ENCODE data around the gene PROB1. TPM values are rescaled to one million over a fixed set of nuclear protein-coding genes. Genes with fewer than 3 reads are reported as not detected.

PROB1 gene
- total and polyA plus RNA-seq, 11 donors: 18.9 to 63.4 (median 35.8) TPM

- peak within 1 kb of the TSS; percentile 6 to 66 (median 57) for H3K4me3 ChIP-seq
- H3K9me3 ChIP-seq: no peaks in the 10 kb centered on the region
- 0 to 1% (median 0%) methylated on average over 28 to 41 of the region's 41 CpGs for WGBS, 4 donors
- ATAC-seq: peak; percentile 96 to 98 (median 97)
- intact Hi-C loops (cut with DNase I): loop anchor here in 1 of 10 donors (5.0 kb wide), 1 partner anchor 62 kb away; the partner anchor contains the start of gene PAIP2
- no peak for TF ChIP-seq CTCF (IDR thresholded peaks at IDR 0.05)
- peak in 1 of 2 donors; percentile 33 for TF ChIP-seq POLR2A (IDR thresholded peaks at IDR 0.05)
- H3K27ac ChIP-seq: peak within 1 kb of the TSS; percentile 81 to 96 (median 89)
- H3K4me1 ChIP-seq: peaks cover 0 to 28% (median 15%) of the 10 kb centered on the region in 12 donors
- H3K27me3 ChIP-seq: no peaks in the 10 kb centered on the region
- peaks cover 0 to 12% (median 0%) of the 10 kb centered on the region in 9 donors for H3K36me3 ChIP-seq
- peak; percentile 98 to 99 (median 98) for DNase-seq
Observed at GRCh38 chr5:139403787-139404483, 9.0 kb upstream of the PROB1 start, which contains the start of gene SPATA24. Gene SPATA24, minus strand, starts transcription at chr5:139404089. Its CDS starts 29 bp downstream, at chr5:139404060.

- H3K27me3 ChIP-seq: no peaks in the 10 kb centered on the region
- ATAC-seq (peak in 2 of 4 donors; percentile 4 to 13), DNase-seq (no peak)
- no peaks in the 10 kb centered on the region for H3K9me3 ChIP-seq
- peak overlapping the region; percentile 6 to 66 (median 57) for H3K4me3 ChIP-seq
- peaks cover 0 to 12% (median 0%) of the 10 kb centered on the region in 9 donors for H3K36me3 ChIP-seq
- TF ChIP-seq POLR2A (IDR thresholded peaks at IDR 0.05) (no peak), CTCF (IDR thresholded peaks at IDR 0.05) (no peak)
- peaks cover 0 to 28% (median 15%) of the 10 kb centered on the region in 12 donors for H3K4me1 ChIP-seq
- 14 to 18% (median 16%) methylated on average over 7 of the region's 7 CpGs for WGBS, 4 donors
- H3K27ac ChIP-seq: peak overlapping the region; percentile 81 to 96 (median 89)
- intact Hi-C loops (cut with DNase I): loop anchor here in 1 of 10 donors (5.0 kb wide), 1 partner anchor 61 kb away; the partner anchor contains the start of gene PAIP2
Observed at GRCh38 chr5:139403418-139403786, 8.5 kb upstream of the PROB1 start.

GRCh38 chr5:139402561-139403158 lies 7.8 kb upstream of the PROB1 start:
- H3K27ac ChIP-seq: peak overlapping the region in 7 of 12 donors; percentile 87 to 96 (median 92)
- H3K27me3 ChIP-seq: no peaks in the 10 kb centered on the region
- H3K4me1 ChIP-seq: peaks cover 0 to 28% (median 15%) of the 10 kb centered on the region in 12 donors
- ATAC-seq: no peak
- H3K9me3 ChIP-seq: no peaks in the 10 kb centered on the region
- WGBS, 4 donors: 57 to 74% (median 69%) methylated on average over 7 of the region's 7 CpGs
- intact Hi-C loops (cut with DNase I): loop anchor here in 1 of 10 donors (5.0 kb wide), 1 partner anchor 60 kb away; the partner anchor contains the start of gene PAIP2
- DNase-seq: no peak
- TF ChIP-seq POLR2A (IDR thresholded peaks at IDR 0.05) (no peak), CTCF (IDR thresholded peaks at IDR 0.05) (peak in 10 of 12 donors; percentile 13 to 44 (median 28))
- no peak overlapping the region for H3K4me3 ChIP-seq
- peaks cover 0 to 12% (median 0%) of the 10 kb centered on the region in 9 donors for H3K36me3 ChIP-seq

- H3K4me1 ChIP-seq: peaks cover 0 to 31% (median 20%) of the 10 kb centered on the region in 12 donors
- intact Hi-C loops (cut with DNase I): loop anchor here in 1 of 10 donors (5.0 kb wide), 1 partner anchor 59 kb away; the partner anchor contains the start of gene PAIP2
- H3K27me3 ChIP-seq: no peaks in the 10 kb centered on the region
- no peak for ATAC-seq
- H3K36me3 ChIP-seq: peaks cover 0 to 12% (median 0%) of the 10 kb centered on the region in 9 donors
- no peak overlapping the region for H3K27ac ChIP-seq
- TF ChIP-seq CTCF (IDR thresholded peaks at IDR 0.05) (no peak), POLR2A (IDR thresholded peaks at IDR 0.05) (no peak)
- no peak overlapping the region for H3K4me3 ChIP-seq
- WGBS, 4 donors: 89 to 94% (median 93%) methylated on average over 10 of the region's 10 CpGs
- no peak for DNase-seq
- no peaks in the 10 kb centered on the region for H3K9me3 ChIP-seq
Observed at GRCh38 chr5:139401546-139401945, 6.6 kb upstream of the PROB1 start.
